Gastrocnemius medialis (tissue), 4 donors: Measurements from ENCODE around the gene NLK. TPM values are rescaled to one million over a fixed set of nuclear protein-coding genes. Genes with fewer than 3 reads are reported as not detected.

Experiments used
- ATAC-seq, 2 donors: fragments of 150-250 bp; one replicate each; pipeline ENCODE4 v1.9.1; 2016
- DNase-seq, 2 donors: peaks; one replicate each; pipeline ENCODE4 v3.0.0-alpha.2; 2019
- H3K27ac ChIP-seq, 4 donors: fragments of 200-600 bp; sonication (generic); 1 replicate in 1 of 4; 2 replicates in 3 of 4; pipeline ENCODE4 v1.5.1; 2016 to 2018; ENCODE audit warnings: mild to moderate bottlenecking in 2 of 4, moderate library complexity in 1 of 4
- H3K27me3 ChIP-seq, 3 donors: fragments of 200-600 bp; sonication (generic) in 2 of 3; 1 replicate in 1 of 3; 2 replicates in 2 of 3; pipeline versions ENCODE4 v1.5.1 to v1.6.0; 2016 to 2019; ENCODE audit warnings: mild to moderate bottlenecking in 1 of 3, moderate library complexity in 1 of 3
- H3K36me3 ChIP-seq, 2 donors: fragments of 200-600 bp; sonication (generic) in 1 of 2; one replicate each; pipeline ENCODE4 v1.5.1; 2017 to 2018
- H3K4me1 ChIP-seq, 2 donors: fragments of 200-600 bp; sonication (generic) in 1 of 2; one replicate each; pipeline ENCODE4 v1.5.1; 2016 to 2017; ENCODE audit warnings: mild to moderate bottlenecking in 2 of 2
- H3K4me3 ChIP-seq, 4 donors: fragments of 200-600 bp; sonication (generic) in 3 of 4; 1 replicate in 1 of 4; 2 replicates in 3 of 4; pipeline ENCODE4 v1.5.1; 2016 to 2019; ENCODE audit warnings: mild to moderate bottlenecking in 2 of 4
- H3K9me3 ChIP-seq, 3 donors: fragments of 200-600 bp; sonication (generic) in 2 of 3; 1 replicate in 1 of 3; 2 replicates in 2 of 3; pipeline ENCODE4 v1.5.1; 2016 to 2019
- CTCF ChIP-seq, 5 experiments: fragments of 450-650 bp in 3 of 5; fragments of 200-600 bp in 2 of 5; sonication (generic) in 2 of 5; IDR thresholded peaks in 4 of 5; conservative IDR thresholded peaks in 1 of 5; 1 replicate in 4 of 5; 2 replicates in 1 of 5; pipeline ENCODE4 v1.5.1; 2016 to 2019; ENCODE audit warnings: antibody characterized with exemption in 5 of 5, mild to moderate bottlenecking in 3 of 5, moderate library complexity in 3 of 5
- POLR2A ChIP-seq, 2 donors: fragments of 450-650 bp; IDR thresholded peaks; one replicate each; pipeline ENCODE4 v1.6.1; 2017; ENCODE audit warnings: antibody characterized with exemption in 2 of 2, mild to moderate bottlenecking in 2 of 2, moderate library complexity in 2 of 2
- in situ Hi-C, 4 donors: fragments of 200-750 bp; cut with MboI; loops; one replicate each; pipeline versions ENCODE4 v1.15.0 to v1.8.0; 2017; ENCODE audit warnings: low sequenced_read_pairs in 4 of 4
- intact Hi-C: fragments of 100-400 bp; cut with DNase I; formaldehyde crosslinking; loops from one replicate; pipeline ENCODE4 v1.15.1; 2023; ENCODE audit warnings: low total_unique reads
- total RNA-seq, 4 donors: library from RNA; depleted of rRNA; stranded (reverse); fragments of >200 nt; gene quantifications; one replicate each; pipeline versions ENCODE4 v1.1.0 to v1.2.3, GENCODE V29; 2016

NLK gene
- 10 to 100 TPM in 2 of 4 donors, 1 to 10 TPM in 2; 6.5 to 11.0 (median 9.1) TPM for total RNA-seq

- Histone ChIP-seq H3K4me3 (peak within 1 kb of the TSS; percentile 80 to 97 (median 86)), H3K27ac (peak within 1 kb of the TSS; percentile 89 to 95 (median 92)), H3K27me3 (no peaks in the 10 kb centered on the region), H3K36me3 (no peaks in the 10 kb centered on the region), H3K9me3 (no peaks in the 10 kb centered on the region), H3K4me1 (peaks cover 47 to 50% of the 10 kb centered on the region in 2 donors)
- DNase-seq, result no peak
- intact Hi-C loops, result no loop called here
- ATAC-seq, result no peak
- in situ Hi-C loops, result loop anchor here in 1 of 4 donors (10.0 kb wide), 1 partner anchor 292 kb away; the partner anchor contains the start of genes IFT20 and TNFAIP1
- TF ChIP-seq POLR2A (IDR thresholded peaks at IDR 0.05) (no peak), CTCF (IDR thresholded peaks at IDR 0.05 in 4 of 5, conservative IDR thresholded peaks at IDR 0.05 in 1 of 5) (no peak)
Observed at GRCh38 chr17:28042657-28042720, at the start of gene NLK. Gene NLK, plus strand, starts transcription at chr17:28042677. Its CDS starts 197 bp downstream, at chr17:28042874.

GRCh38 chr17:27993161-27993695 is 49.2 kb upstream of the NLK start:
- no peaks in the 10 kb centered on the region for H3K4me1 ChIP-seq
- TF ChIP-seq POLR2A (IDR thresholded peaks at IDR 0.05) (no peak), CTCF (IDR thresholded peaks at IDR 0.05 in 4 of 5, conservative IDR thresholded peaks at IDR 0.05 in 1 of 5) (no peak)
- no peaks in the 10 kb centered on the region for H3K36me3 ChIP-seq
- ATAC-seq (no peak), DNase-seq (no peak)
- intact Hi-C loops (no loop called here), in situ Hi-C loops (loop anchor here in 1 of 4 donors (25.0 kb wide), 1 partner anchor 94 kb away; no protein-coding TSS in a partner anchor)
- H3K27me3 ChIP-seq, result no peaks in the 10 kb centered on the region
- H3K27ac ChIP-seq, result no peak overlapping the region
- no peaks in the 10 kb centered on the region for H3K9me3 ChIP-seq
- H3K4me3 ChIP-seq, result no peak overlapping the region

GRCh38 chr17:27993723-27994310 is 48.7 kb upstream of the NLK start:
- TF ChIP-seq POLR2A (IDR thresholded peaks at IDR 0.05), result no peak
- no peak for TF ChIP-seq CTCF (IDR thresholded peaks at IDR 0.05 in 4 of 5, conservative IDR thresholded peaks at IDR 0.05 in 1 of 5)
- in situ Hi-C loops (loop anchor here in 1 of 4 donors (25.0 kb wide), 1 partner anchor 93 kb away; no protein-coding TSS in a partner anchor), intact Hi-C loops (loop anchor here (2.0 kb wide), 1 partner anchor 21 kb away; no protein-coding TSS in a partner anchor)
- Histone ChIP-seq H3K36me3 (no peaks in the 10 kb centered on the region), H3K27me3 (no peaks in the 10 kb centered on the region), H3K9me3 (no peaks in the 10 kb centered on the region), H3K27ac (no peak overlapping the region), H3K4me3 (no peak overlapping the region), H3K4me1 (no peaks in the 10 kb centered on the region)
- ATAC-seq (no peak), DNase-seq (no peak)

- intact Hi-C loops, result loop anchor here (2.0 kb wide), 1 partner anchor 20 kb away; no protein-coding TSS in a partner anchor
- no peak overlapping the region for H3K4me3 ChIP-seq
- no peaks in the 10 kb centered on the region for H3K36me3 ChIP-seq
- no peak overlapping the region for H3K27ac ChIP-seq
- in situ Hi-C loops, result loop anchor here in 1 of 4 donors (25.0 kb wide), 1 partner anchor 93 kb away; no protein-coding TSS in a partner anchor
- H3K9me3 ChIP-seq, result no peaks in the 10 kb centered on the region
- TF ChIP-seq POLR2A (IDR thresholded peaks at IDR 0.05), result no peak
- TF ChIP-seq CTCF (IDR thresholded peaks at IDR 0.05 in 4 of 5, conservative IDR thresholded peaks at IDR 0.05 in 1 of 5), result no peak
- ATAC-seq (no peak), DNase-seq (no peak)
- no peaks in the 10 kb centered on the region for H3K4me1 ChIP-seq
- H3K27me3 ChIP-seq, result no peaks in the 10 kb centered on the region
Observed at GRCh38 chr17:27994586-27994985, 47.9 kb upstream of the NLK start.
